ENCODE data around the gene IL4I1.
"Not testable (repeated sequence)": the region's sequence is repeated elsewhere in the genome, so short reads cannot be mapped to it uniquely, and the experiment has no call there.

The IL4I1 gene, protein sequence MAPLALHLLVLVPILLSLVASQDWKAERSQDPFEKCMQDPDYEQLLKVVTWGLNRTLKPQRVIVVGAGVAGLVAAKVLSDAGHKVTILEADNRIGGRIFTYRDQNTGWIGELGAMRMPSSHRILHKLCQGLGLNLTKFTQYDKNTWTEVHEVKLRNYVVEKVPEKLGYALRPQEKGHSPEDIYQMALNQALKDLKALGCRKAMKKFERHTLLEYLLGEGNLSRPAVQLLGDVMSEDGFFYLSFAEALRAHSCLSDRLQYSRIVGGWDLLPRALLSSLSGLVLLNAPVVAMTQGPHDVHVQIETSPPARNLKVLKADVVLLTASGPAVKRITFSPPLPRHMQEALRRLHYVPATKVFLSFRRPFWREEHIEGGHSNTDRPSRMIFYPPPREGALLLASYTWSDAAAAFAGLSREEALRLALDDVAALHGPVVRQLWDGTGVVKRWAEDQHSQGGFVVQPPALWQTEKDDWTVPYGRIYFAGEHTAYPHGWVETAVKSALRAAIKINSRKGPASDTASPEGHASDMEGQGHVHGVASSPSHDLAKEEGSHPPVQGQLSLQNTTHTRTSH

DNA sequence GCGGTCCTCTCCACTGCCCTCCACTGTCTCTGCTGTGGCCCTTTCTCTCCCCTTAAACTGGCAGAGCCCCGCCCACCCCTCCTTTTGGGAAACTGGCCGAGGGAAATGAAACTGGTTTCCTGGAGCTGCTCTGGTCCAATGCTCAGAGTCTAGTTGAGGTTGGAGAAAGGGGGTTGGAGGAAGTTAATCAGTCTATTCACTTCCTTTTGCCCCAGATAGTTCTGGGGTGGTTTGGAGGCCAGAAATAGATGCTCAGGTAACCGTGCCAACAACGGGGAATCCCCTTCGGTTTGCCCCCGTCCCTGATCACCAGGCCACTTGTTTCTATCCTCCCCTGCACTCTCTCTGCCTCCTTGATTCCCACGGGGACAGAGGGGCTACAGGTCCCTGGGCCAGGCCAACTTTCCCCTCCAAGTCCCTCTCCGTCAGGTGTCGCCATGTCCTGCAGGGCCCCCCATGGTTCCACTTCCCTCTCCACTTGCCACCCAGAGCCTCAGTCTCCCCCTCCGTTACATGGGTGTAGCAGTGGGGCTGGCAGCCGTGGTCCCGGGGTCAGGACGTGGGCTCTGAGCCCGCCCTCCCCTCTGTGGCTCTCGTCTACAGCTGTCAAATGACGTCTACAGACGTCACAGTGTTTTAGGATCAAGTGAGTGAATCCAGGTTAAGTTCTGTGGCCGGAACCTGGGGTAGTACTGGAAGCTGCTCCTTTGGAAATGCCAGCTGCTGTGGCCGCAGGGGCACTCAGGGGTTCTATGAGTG lies at the start of gene IL4I1:
Gene IL4I1, minus strand, starts transcription at position 25 of the 759 bp plus-strand sequence. CDS start 727 bp downstream, outside the sequence.
- DNase-seq: peak; percentile 65

DNA sequence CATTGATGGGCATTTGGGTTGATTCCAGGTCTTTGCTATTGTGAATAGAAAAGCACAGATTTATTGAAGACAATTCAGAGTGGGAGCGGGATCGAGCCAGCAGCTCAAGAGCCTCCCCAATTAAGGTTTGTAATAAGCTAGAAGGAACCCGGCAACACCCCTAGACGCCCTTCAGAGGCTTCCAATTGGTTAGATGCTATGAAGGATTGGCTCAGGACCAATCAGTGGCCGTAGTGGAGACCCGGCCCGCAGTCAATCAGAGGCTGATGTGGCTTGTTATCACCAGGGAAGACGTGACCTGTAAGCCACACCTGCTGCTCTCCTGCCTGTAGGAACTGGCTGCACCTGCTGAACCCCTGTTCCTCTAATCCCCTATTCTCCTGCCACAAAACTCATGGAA lies 49.7 kb upstream of the IL4I1 start:
- no peak for DNase-seq

DNA sequence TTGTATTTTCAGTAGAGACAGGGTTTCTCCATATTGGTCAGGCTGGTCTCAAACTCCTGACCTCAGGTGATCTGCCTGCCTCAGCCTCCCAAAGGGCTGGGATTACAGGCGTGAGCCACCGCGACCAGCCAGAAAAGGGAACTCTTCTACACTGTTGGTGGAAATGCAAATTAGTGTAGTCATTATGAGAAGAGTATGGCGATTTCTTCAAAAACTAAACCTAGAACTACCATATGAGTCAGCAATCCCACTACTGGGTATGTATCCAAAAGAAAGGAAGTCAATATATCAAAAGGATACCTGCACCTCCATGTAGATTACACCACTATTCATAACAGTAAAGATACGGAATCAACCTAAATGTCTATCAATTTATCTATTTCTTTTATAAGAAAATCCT lies 47.9 kb upstream of the IL4I1 start:
- DNase-seq: not testable (repeated sequence)

DNA sequence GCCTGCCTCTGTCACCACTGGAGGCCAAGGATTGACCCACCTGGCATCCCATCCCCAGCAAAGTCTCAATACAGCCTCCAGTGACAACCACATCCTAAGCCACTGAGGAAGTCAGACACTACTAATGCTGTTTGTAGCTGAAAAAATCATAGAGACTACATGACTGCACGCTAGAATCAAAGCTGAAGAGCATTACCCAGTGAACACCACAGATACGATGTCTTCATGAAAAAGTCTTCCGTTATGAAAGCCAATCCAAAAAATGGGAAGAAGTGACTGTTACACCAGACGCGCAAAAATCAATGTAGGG lies 43.8 kb upstream of the IL4I1 start:
- no peak for DNase-seq

DNA sequence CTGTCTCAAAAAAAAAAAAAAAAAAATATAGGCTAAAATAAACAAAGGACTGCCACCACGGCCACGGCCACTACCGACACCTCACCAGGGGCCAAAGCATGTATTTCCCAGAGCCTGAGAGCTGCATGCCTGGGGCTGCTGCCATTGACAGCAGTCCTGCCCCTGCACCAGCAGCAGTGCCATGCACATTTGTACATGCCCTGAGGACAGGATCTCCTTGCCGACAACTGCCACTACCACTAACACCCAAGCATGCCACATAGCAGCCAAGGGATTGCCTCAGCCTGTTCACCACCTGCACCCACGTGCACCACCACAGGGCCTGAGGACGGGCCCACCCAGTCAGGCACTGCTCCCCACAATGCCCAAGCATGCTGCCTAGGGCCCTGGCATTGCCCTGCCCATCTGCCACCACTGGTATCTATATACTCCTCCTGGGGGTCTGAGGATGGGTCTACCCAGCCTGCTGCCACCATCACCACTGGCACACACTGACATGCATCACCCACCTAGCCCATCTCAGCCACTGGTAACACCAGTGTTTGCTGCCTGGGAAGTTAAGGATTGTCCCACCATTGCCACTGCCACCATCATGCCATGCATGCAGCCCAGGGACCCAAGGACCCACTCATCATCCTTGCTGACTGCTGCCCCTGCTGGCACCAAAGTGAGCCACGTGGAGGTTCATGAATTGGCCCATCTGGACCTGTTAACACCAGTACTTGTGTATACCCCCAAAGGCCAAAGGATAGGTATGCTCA lies 43.2 kb upstream of the IL4I1 start:
- no peak for DNase-seq

DNA sequence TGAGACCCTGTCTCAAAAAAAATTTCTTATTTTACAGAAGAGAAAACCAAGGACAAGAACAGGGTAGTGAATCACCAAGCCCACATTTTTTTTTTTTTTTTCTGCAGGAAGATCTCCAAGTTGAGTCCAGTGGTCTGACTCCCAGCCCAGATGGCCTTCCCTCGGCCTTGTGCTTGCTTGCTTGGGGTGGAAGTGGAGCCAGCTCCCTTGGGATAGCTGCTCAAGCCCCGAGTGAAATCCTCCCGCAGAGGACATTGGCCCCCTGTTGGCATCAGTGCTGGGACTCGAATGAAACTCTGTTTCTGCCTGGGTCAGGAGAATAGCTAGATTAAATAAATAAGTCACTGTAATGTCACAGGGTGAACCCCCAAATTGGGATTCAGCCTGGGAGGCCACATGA lies 42.0 kb upstream of the IL4I1 start:
- DNase-seq: no peak

DNA sequence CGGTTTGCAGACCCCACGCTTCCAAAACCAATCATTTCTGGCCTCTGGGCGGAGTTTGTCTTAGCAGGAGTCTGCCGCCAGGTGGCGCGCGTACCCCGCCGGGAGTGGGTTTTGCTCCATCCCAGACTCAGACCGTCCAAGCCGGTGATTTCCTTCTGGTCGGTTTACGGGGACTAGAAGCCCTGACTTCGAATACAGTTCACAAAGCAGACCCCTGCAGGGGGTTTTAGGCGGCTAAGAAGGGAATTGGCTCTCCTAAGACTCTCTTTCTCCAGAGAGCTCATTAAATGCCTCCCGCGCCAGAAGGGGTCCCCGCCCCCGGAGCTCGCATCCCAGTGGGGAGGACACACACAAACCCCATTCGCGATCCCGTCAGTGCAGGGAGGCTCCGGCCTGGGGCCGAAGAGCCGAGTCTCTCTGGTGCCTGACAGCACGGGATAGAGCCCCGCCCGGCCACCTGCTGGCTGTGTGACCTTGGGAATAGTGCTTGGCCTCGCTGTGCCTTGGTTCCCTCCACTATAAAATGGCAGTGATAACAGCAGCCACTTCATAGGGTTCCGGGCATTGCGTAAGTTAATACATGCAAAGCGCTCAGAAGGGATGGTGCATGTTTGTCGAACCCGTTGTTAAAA lies 41.2 kb upstream of the IL4I1 start:
- peak; percentile 88 for DNase-seq

DNA sequence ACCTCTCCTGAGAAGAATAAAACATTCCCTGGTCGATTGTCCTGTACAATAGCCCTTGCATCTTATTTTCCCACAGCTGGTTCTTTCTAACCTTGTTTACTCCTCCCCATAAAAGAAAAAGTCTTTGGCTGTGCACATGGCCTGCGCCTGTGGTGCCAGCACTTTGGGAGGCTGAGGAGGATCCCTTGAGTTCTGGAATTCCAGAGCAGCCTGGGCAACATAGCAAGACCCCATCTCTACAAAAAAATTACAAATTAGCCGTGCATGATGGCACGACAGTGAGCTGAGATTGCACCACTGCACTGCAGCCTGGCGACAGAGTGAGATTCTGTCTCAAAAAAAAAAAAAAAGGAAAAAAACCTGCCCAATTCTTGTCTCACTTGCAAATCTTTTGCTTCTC lies 39.9 kb upstream of the IL4I1 start:
- DNase-seq: no peak

DNA sequence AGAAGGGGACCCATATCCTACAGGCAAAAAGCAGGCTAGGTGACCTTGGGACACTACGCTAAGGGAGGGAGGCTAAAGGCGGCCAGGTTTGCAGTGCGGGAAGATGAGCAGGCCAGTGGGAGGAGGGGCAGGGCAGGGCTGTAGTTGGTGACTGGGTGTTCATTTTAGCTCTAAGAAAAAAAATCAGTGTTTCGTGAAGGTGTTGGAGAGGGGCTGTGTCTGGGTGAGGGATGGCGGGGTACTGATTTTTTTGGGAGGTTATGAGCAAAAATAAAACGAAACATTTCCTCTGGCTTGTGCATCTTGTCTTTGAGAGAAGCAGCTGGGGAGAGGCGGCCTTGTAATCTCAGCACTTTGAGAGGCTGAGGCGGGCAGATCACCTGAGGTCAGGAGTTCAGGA lies 37.0 kb upstream of the IL4I1 start:
- no peak for DNase-seq

DNA sequence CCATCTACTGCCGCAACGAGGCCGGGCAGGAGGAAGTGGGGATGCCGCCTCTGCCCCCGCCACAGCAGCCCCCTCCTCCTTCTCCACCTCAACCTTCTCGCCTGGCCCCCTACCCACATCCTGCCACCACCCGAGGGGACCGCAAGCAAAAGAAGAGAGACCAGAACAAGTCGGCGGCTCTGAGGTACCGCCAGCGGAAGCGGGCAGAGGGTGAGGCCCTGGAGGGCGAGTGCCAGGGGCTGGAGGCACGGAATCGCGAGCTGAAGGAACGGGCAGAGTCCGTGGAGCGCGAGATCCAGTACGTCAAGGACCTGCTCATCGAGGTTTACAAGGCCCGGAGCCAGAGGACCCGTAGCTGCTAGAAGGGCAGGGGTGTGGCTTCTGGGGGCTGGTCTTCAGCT lies 36.0 kb upstream of the IL4I1 start:
- peak; percentile 60 for DNase-seq

DNA sequence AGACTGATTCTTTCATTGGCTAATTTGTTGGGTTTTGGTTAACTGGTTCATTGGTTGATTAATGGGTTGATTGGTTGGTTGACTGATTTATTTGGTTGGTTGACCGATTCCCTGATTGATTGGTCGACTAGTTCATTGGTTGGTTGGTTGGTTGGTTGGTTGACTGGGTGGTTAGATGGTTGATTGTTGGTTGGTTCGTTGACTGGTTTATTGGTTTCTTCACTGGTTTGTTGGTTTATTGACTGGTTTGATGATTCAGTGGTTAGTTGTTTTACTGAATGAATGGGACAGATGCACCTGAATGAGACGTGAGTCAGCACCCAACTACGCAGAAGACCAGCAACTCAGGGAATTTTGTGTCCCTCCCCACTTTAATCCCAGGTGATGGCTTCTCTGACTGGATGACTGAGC lies 35.4 kb upstream of the IL4I1 start:
- DNase-seq: no peak

DNA sequence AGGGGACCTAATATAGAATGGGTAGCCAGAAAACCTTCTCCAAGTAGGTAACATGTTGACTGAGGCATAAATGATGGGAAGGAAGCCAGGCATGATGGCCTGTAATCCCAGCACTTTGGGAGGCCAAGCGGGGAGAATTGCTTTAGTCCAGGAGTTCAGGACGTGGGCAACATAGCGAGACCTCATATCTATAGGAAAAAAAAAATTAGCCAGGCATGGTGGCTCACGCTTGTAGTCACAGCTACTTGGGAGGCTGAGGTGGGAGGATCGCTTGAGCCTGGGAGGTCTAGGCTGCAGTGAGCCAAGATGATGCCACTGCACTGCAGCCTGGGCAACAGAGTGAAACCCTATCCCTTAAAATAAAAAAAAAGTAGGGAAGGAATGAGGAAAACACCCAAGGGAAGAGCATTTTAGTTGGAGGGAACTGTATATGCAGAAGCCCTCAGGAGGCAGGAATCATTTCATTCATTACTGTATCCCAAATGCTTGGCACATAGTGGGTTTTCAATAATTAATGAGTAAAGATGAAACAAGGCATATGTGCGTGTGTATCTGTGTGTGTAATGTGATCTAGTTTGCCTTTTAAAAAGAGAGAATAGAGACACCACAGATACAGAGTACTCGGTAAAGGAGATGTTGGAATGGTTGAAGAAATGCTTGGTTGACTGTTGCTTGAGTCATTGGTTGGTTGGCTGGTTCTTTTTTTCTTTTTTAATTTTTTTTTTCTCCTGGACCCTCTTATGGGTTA lies 34.8 kb upstream of the IL4I1 start:
- no peak for DNase-seq

DNA sequence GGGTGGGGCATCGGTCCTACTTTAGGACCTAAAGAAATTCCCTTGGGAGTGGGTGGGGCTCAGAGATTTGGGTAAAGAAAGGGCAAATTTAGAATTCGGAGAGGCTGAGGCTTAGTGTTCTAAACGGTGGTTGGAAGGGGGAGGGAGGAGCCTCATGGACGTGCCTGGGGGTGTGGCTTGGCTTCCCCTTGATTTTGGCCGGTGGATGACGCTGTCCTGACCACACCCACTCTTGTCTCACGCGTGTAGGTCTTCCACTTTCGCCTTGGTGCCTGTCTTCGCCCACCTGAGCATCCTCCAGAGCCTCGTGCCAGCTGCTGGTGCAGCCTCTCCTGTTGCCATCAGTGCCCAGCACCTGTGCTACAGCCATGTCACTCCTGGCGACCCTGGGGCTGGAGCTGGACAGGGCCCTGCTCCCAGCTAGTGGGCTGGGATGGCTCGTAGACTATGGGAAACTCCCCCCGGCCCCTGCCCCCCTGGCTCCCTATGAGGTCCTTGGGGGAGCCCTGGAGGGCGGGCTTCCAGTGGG lies 33.9 kb upstream of the IL4I1 start:
- DNase-seq: no peak

DNA sequence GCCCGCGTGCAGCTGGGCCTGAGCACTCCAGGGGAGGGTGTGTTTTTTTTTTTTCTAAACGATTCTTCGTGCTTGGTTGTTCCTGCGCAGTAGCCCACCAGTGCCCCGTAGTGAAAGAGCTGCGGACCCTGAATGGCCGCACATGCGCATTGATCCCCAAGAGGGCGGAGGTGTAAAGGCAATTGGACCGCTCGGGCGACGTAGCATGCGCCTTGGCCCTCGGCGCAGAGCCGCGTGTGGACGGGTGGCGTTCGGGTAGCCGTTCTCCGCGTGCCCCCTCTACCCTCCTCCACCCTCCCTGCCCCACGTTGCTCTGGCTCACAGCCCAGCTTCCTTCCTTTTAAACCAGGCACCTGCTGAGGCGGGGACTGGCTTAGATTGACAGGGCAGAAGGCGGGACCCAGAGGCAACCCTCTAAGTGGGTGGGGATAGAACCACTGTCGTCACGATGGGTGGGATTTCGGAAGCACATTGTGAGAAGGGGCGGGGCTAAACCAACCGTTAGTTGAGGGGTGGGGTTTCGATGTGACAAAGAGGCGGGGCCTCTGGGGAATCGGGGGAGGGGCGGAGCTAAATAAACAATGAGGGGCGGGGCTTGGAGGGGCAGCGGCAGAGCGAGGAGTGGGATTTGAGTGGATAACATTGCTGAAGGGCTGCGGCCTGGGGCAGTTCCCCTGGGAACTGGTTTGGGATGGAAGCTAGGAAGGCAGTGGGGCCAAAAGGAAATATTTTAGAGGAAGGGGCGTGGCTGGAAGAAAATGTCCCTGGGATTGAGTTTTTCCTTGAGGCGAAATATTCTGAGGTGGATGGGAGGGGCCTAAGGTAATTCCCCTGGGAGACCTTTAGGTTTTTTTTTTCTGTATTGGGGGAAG lies 33.2 kb upstream of the IL4I1 start:
- peak; percentile 91 for DNase-seq

DNA sequence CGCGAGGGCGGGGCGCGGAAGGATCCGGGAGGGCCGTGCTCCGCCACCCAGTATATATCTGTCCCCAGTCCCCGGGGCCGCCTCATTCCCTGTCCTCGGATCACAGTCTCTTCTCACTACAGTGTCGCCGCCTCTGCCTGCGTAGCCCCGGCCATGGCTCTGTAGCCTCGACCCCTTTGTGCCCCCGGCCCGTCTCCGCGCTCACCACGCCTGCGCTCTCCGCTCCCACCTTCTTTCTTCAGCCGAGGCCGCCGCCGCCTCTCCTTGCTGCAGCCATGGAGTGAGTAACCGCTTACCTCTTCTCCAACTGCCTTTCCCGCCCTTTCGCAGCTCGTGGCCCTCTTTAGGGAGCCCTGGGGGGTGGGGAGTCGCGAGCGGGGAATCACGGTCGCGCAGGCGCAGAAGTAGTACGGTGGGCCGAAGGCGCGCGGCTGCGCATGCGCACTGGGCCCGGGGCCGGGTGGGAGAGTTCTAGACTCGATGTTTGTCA lies 32.5 kb upstream of the IL4I1 start, which contains the start of the genes ATF5 and NUP62:
Gene ATF5, plus strand, starts transcription at position 85 of the 490 bp plus-strand sequence. CDS start 1,646 bp downstream, outside the sequence.
Gene NUP62, minus strand, starts transcription at position 384 of the 490 bp plus-strand sequence. CDS start 19,697 bp downstream, outside the sequence.
- DNase-seq: peak; percentile 94

DNA sequence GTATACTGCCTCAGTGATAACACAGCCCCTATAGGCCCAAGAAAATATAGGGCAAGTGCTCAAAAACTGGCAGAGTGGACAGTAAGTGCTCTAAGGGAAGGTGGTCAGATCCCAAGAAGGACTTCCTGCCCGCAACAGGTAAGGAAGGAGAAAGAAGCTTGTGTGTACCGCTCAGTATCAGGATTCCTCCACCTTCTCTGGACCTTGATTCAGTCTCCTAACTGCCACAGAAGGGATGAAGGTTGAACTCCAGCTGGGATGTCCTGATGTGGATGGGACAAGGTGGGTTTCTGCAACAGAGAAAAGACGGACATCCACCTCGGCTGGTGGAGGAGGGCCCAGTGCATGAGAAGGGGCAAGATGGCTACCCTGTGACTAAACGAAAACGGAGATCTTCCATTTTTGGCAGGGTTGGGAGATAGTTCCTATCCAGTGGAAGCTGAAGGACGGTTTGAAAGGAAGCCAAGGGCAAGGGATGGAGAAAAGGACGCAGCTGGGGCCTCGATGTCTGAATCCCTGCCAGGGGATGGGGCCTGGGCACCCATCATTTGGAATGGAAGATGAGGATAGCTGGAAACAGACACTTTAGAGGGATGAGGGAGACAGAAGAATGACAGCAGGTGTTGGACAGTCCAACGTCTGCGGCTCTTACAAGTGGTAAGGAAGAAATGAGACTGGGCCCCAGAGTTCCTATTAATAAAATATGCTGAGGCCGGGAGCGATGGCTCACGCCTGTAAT lies 31.0 kb upstream of the IL4I1 start:
- no peak for DNase-seq

DNA sequence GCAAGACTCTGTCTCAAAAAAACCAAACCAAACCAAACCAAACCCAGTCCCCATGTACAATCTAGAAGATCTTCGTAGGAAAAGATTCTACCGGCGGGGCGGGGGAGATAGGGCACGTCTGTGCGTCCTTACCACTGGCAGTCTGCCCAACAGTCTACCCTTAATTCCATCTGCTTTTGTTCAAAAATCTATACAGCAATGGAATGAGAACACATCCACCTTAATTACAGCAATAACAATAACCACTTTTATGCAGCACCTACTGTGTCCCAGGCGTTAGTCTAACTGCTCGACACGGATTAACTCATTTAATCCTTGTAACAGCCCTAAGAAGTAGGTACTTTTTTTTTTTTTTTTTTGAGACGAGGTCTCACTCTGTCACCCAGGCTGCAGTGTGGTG lies 29.8 kb upstream of the IL4I1 start:
- no peak for DNase-seq

DNA sequence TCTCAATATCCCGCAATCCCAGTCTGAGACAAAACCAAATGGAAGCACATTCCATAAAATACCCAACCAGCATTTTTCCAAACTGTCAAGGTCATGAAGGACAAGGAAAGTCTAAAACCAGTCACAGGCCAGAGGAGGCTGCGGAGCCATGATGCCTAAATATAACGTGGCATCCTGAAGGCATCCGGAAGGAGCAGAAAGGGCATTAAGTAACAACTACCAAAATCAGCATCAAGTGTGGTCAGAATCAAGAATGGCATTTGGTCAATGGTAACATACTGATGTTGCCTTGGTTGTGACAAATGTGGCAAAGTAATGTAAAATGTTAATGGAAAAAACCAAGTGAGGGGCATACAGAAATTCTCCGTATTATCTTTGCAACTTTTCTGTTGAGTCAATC lies 28.8 kb upstream of the IL4I1 start:
- no peak for DNase-seq

DNA sequence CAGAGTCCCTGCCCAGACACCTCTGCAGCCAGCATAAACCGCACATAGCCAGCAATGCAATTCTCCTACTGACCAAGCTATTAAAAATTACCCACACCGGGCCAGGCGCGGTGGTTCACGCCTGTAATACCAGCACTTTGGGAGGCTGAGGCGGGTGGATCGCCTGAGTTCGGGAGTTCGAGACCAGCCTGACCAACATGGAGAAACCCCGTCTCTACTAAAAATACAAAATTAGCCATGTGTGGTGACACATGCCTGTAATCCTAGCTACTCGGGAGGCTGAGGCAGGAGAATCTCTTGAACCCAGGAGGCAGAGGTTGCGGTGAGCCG lies 28.2 kb upstream of the IL4I1 start:
- not testable (repeated sequence) for DNase-seq

Measured in CD4-positive, alpha-beta T cell treated with Interleukin-17A for 4 hours (primary cell).